Measurements from ENCODE around the gene CRIP2.

CRIP2 gene, protein sequence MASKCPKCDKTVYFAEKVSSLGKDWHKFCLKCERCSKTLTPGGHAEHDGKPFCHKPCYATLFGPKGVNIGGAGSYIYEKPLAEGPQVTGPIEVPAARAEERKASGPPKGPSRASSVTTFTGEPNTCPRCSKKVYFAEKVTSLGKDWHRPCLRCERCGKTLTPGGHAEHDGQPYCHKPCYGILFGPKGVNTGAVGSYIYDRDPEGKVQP

DNA sequence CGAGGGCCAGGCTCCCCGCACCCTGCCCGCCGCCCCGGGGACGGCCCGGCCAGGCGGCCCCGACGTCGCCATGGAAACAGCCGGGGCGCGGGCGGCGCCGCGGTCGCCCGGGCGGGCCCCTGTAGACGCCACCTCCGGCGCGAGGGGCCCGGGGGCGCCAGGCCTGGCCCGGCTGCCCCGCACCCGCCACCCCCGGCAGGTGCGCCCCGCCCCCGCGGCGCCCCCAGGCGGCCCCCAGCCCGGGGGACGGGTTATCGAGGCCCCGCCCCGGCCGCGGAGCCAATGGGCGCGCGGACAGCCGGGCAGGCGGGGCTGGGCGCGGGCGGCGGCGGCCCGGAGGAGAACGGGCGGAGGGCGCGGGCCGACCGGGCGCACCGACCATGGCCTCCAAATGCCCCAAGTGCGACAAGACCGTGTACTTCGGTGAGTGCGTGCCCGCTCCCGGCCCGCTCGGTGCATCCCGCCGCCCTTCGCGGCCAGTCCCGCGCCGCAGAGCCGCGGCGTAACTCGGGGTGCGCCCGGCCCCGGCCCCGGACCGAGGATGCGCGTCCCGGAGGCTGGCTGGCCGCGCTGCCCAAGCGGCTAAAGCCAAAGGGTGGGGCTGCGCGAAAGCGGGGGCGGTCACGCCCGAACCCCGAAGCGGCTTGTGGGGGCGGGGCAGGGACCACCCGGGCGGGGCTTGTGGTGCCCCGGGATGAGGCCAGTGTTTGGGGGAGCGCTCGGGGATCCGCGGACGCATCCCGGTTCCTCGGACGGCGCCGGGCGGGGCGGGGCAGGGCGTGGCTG, at the start of gene CRIP2:
TSS of gene CRIP2 (plus strand) at position 339 of the 786 bp plus-strand sequence. CDS start at position 381, 42 bp downstream.
- in situ Hi-C loops (cut with MboI; ENCODE audit: low sequenced_read_pairs): loop anchor here (25.0 kb wide), 1 partner anchor 112 kb away; no protein-coding TSS in a partner anchor

DNA sequence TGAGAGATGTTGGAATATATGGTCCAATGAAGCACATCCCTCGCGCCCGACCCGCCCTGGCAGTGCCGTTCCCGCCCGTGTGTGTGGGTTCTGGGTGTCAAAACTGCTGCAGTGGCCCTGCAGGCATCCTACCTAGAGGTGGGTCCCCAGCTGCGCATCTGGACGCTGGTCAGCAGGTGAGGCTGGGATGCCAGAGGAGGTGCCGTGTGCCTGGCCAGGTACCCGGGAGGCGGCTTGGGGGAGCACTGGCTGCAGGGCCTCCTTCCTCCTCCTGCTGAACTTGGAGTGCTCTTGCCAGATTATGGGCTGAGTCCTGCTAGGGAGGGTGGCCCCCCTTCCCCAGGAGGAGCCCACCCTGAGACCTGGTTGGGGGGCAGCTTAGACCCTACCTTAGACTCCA, 49.8 kb upstream of the CRIP2 start:
- in situ Hi-C loops (cut with MboI; ENCODE audit: low sequenced_read_pairs): no loop called here

DNA sequence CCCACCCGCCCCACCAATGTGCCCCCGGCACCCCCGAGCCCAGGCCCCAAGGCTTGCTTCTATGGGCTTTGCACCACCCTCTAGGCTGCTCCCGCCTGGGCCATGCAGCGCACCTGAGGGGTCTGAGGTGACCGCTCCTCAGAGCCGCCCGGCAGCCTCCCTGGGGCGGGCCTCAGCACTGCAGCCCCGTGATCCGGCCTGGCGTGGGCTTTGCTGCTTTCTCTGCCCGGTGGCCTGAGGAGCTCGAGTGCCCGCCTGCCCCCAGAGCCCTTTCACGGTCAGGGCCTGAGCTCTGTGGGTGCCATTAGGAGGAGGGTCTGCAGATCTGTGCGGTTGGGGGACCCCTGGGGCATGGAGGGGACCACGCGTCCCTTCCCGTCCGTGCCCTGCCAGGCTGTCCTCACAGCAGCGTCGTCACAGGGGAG, 48.8 kb upstream of the CRIP2 start:
- in situ Hi-C loops (cut with MboI; ENCODE audit: low sequenced_read_pairs): no loop called here

DNA sequence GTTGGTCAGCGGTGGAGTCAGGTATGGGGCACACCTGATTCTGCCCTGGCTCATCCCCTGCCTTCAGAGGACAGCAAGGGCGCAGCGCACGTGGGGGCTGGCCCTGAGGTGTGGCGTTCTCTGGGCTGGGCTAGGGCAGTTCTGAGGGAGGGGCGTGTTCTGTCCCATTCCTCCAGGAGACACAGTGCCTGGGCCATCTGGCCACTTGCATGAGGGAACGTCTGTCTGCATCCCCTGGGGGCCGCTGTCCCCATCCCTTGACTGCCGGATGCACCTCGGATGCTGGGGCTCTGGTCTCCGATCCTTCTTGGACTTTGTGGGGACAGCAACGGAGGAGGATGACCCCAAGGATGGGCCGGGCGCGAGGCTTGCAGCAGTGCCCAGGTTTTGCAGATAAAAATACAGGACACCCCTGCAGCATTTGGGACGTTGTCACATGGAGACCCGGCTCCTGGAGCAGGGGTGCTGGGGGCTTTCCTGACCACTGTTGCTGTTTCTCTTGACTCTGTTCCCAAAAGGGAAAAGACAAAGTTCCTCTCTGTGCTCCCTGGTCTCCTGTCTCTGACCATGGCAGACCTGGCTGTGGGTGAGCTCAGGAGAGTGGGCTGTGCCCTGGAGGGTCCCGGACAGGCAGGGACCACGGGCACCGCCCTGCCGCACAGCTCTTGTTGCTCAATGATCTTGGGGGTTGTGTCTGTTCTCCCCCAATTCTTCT, 48.0 kb upstream of the CRIP2 start:
- in situ Hi-C loops (cut with MboI; ENCODE audit: low sequenced_read_pairs): no loop called here

DNA sequence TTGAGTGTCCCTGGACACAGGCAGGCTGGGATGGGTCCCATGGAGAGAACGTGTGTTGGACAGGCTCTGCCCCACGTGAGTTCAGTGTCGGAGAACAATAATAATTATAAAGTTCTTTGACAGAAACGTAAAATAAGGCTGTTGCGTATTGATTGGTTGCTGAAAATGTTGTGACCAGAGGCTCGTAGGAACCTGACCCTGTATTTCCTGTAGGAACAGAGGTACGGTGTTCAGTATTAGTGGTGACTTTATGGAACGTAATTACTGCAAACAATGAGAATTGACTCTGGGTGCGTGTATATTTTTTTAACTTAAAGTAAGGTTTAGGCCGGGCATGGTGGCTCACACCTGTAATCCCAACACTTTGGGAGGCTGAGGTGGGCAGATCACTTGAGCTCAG, 47.2 kb upstream of the CRIP2 start:
- in situ Hi-C loops (cut with MboI; ENCODE audit: low sequenced_read_pairs): no loop called here

DNA sequence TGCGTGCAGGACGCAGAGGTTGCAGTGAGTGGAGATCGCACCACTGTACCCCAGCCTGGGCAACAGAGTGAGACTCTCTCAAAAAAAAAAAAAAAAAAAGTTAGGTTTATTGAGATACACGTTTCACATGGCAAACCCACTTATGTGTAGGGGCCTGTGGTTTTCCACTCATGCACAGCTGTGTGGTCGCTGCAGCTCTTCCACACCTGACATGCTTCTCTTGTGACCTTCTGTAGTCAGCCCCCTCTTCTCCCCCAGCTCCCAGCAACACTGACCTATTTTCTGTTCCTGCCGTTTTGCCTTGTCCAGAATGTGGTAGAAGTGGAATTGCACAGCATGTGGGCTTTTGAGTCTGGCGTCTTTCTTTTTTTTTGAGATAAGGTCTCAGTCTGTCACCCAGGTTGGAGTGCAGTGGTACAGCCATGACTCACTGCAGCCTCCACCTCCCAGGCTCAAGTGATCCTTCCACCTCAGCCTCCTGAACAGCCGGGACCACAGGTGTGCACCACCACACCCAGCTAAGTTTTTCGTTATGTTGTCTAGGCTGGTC, 46.6 kb upstream of the CRIP2 start:
- in situ Hi-C loops (cut with MboI; ENCODE audit: low sequenced_read_pairs): no loop called here

DNA sequence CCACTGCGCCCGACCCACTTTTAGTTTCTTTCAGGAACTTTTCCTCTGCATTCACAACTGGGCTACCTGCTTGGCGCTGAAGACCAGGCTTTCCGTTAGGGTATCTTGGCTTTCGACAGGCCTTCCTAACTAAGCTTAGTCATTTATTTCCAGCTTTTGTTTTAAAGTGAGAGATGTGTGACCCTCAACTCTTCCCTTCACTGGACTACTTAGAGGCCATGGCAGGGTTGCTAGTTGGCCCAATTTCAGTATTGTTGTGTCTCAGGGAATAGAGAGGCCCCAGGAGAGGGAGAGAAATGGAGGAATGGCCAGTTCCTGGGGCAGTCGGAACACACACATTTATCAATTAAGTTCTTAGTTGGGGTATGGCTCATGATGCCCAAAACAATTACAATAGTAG, 44.6 kb upstream of the CRIP2 start:
- in situ Hi-C loops (cut with MboI; ENCODE audit: low sequenced_read_pairs): no loop called here

DNA sequence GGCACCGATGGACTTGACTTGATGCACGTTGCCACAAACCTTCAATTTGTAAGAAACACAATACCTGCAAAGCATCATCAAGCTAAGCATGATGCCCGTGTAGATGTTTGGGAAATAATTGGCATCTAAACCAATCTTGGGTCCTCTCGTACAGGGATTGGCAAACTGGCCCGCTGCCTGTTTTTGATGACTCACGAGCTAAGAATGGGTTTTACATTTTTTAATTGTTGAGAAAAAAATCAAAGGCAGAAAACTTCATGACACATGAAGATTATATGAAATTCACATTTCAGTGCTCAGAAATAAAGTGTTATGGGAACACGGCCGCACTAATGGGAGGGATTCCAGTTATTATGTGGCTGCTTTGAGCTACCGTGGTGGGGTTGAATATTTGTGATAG, 44.1 kb upstream of the CRIP2 start:
- in situ Hi-C loops (cut with MboI; ENCODE audit: low sequenced_read_pairs): no loop called here

DNA sequence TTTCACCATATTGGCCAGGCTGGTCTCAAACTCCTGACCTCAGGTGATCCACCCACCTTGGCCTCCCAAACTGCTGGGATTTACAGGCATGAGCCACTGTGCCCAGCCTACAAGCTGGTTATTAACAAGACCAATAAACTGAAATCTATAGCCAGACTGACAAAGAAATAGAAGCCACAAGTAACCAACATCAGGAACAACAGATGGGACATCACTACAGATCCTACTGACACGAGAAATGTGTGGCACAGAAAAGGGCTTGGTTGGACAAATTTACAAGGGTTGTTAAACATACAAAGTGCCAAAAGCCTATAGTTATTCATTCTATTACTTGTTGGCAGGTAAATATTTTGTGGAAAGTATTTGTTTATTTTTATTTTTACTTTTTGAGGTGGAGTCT, 43.4 kb upstream of the CRIP2 start:
- in situ Hi-C loops (cut with MboI; ENCODE audit: low sequenced_read_pairs): no loop called here

DNA sequence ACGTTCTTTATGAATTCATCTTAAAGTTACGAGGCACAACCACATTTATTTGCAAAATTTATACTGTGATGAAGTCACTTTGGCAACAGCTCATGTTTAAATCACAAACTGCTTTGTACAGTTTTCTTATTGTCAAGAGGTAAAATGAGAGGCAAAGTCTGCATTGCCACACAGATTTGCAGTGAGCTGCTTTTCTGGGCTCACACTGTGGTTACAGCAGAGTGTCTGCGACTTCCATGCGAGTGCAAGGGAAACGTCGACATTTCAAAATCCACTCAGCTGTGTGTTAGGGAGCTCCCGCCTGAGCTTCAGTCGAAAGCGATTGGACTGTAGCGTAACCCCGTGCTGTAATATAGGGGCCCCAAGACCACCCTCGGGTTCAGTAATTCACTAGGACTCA, 42.0 kb upstream of the CRIP2 start:
- in situ Hi-C loops (cut with MboI; ENCODE audit: low sequenced_read_pairs): no loop called here

DNA sequence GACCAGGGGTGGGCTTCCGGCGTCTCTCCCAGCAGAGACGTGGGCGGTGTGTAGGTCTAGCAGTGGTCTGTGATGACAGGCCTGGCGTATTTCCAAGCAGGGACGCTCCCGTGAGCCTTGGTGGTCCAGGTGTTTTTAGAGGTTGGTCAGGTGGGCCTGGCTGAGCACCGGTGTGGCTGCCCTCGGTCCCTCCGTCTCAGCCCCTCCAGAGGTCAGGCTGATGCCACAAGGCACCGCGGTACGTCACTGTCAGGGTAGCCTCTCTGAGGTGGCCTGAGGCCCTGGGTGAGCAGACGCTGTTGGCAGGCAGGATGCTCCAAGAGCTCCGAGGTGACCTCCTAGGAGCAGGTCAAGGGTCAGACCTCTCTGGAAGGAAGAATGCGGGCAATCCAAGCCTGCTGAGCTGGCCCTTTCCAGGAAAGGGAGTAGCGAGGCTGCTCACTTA, 41.4 kb upstream of the CRIP2 start:
- in situ Hi-C loops (cut with MboI; ENCODE audit: low sequenced_read_pairs): no loop called here

DNA sequence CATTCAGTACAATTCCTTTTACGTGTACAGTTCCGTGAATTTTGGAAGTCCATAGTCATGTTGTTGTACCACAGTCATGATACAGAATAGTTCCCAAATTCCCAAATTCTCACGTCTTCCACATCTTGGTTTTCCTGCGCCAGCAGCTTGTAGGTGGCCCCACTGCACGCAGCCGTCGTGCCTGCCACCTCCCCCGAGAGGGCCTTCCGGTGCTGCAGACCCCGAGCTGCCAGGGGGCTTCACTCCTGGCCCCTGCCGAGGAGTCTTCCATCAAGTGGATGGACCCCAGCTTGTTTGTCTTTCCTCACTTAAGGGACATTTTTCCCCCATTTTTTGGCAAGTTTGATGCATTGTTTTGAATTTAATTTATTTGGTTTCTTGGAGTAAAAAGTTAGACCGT, 38.2 kb upstream of the CRIP2 start:
- in situ Hi-C loops (cut with MboI; ENCODE audit: low sequenced_read_pairs): no loop called here

DNA sequence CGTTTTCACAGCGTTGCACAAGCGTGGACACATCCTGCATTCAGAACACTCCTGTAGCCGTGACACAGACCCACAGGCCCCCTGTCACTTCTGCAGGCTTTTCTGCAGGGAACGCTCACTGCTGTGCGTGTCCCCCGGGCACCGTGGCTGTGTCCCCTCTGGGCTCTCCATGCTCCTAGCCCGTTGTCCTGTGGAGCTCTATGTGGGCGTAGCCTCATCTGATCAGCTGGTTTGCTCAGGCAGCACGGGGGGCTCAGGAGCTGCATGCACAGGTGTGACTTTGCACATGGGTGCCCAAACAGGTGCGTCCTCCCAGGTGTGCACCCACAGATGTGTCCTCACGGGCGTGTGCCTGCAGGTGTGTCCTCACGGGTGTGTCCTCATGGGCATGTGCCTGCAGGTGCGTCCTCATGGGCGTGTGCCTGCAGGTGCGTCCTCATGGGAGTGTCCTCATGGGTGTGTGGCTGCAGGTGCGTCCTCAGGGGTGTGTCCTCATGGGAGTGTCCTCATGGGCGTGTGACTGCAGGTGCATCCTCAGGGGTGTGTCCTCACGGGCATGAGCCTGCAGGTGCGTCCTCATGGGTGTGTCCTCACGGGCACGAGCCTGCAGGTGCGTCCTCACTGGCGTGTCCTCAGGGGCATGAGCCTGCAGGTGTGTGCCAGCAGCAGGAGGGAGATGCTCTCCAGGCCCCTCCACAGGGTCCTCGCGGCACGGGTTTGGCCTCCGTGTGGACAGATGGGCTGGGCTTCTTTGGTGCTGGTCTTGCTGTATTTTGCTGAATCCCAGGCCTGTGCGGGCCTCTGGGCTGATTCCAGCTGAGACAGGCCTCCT, 37.5 kb upstream of the CRIP2 start:
- in situ Hi-C loops (cut with MboI; ENCODE audit: low sequenced_read_pairs): no loop called here

DNA sequence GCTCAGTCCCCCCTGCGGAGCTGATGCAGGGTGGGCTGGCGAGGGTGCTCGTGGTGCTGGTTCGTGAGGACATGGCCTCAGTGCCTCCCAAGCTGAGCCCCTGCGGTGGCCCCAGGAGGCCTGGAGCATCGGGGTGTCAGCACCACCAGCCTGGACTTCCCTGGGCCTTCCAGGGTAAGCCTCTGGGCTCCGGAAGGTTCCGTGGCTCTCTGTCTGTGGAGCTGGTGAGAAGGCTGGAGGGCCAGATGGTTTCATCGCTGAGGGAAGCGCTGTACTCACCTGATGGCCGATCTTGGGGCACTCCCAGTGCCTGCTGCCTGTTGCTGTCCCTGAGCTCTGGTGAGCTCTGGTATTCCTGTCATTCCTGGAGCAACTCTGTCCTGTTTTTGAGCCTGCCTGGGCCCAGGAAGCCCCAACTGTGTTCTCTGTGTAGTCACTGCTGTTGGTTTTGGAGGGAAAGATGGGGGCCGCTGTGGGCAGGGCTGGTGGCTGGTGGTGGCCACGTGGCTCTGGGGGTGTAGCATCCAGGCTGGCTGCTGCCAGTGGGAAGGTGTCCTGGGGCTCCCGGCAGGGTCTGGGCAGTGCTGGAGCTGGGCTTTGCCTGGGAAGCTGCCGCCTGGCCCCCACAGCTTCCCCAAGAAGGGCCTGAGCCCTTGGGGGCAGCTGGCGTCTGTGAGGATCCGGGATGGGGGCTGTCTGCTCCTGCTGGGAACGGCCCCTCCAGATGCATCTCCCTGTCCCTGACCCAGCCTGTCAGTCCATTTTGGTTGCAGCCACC, 36.7 kb upstream of the CRIP2 start:
- in situ Hi-C loops (cut with MboI; ENCODE audit: low sequenced_read_pairs): no loop called here

DNA sequence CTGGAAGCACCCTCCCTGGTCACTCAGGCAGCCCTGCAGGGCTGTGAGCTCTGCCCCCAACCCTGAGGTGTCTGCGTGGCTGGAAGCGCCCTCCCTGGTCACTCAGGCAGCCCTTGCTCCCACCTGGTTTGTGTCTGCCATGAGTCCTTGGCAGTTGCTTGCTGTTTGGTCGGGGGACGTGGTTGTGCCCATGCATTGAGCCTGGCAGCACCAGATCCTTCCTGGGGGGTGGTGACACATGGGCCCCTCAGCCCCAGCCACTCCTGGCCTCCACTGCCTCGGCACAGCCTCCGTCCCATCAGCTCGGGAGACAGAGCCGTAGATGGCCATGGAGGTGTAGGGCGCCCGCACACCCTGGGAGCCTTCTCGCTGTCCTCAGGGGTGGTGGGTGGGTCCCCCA, 35.4 kb upstream of the CRIP2 start:
- in situ Hi-C loops (cut with MboI; ENCODE audit: low sequenced_read_pairs): no loop called here

DNA sequence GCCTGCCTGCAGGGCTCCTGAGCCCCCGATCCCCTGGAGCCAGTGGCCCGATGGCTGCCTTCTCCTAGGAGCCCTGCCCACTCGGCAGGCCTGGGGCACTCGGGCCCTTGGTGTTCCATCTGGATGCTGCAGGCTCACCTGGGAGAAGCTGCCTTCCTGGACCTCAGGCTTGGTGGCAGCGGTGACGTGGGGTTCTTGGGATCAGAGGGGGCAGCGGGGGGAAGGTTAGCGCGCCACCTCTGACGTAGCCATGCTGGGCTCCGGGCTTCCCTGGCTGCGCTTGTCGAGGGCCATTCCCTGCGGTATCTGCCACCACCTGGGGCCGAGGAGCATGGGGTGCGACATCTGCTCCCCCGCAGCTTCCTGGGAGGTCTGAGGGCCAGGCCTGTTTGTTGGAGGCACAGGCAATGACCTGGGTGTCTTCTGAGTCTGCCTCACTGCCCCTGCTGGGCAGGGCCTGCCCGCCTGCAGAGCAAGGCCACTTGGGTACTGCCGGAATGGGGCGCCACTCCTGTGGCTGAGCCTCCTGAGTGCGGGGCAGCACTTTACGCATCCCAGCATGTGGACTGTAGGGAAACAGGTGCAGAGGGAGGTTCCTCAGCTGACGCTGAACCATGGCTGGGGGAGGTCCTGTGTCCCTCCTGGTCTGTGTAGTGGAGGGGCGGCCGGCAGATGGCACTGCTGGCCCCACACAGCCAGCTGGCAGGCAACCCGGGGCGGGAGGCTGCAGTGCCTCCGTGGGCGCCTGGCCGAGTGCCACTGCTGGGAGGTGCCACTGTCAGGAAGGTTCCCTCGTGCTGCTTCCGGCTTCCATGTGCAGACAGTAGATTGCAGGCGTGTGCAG, 34.7 kb upstream of the CRIP2 start:
- in situ Hi-C loops (cut with MboI; ENCODE audit: low sequenced_read_pairs): no loop called here

DNA sequence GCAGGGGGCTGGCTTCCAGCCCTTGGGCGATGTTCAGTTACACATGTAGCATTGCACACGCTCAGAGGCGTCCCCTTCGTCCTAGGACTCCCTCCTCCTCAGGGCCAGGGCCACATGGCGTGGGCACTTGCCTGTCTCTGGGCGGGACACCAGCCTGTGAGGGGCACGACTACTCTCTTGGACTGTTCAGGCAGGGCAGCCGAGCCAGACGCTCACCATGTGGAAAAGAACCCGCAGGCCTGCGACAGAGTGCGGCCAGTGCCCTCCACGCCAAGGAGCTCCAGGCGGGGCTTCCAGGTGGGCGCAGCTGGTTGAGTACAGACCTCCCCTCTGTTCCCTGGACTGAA, 34.1 kb upstream of the CRIP2 start:
- in situ Hi-C loops (cut with MboI; ENCODE audit: low sequenced_read_pairs): no loop called here

DNA sequence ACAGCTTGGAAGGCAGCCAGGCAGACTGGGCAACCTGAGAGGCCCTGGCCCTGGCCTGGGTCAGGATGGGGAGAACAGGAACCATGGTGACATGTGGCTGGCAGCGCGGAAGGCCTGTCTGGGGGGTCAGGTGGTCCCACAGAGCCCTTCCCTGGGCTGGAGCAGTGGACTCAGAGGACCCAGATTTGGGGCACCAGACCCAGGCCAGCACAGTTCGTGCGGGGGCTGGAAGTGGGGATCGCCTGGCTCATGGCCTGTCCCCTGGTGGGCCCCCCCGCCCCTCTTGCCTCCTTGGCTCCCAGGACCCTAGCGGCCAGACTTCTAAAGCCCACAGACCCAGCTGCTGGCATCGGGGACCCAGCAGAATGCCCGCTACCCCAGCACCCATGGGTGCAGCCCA, 33.6 kb upstream of the CRIP2 start:
- in situ Hi-C loops (cut with MboI; ENCODE audit: low sequenced_read_pairs): no loop called here

DNA sequence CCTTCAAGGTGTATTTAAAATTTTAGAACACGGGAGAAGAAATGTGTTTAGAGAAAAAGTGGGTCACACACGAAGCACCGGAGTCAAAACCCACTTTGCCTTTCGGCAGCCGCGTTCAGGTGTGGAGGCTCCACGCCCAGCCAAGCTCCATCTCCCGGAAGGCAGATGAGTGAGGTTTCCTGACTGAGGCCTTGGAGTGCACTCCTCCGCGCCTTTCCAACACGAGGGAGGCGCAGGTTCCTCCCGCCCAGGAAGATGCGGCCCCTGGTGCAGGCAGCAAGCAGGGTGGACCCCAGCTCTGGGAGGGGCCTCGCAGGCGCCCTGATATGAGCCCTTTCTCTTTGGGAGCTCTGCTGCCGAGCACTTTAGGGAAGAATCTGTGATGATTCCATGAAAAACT, 32.5 kb upstream of the CRIP2 start:
- in situ Hi-C loops (cut with MboI; ENCODE audit: low sequenced_read_pairs): no loop called here
